H1 (cell line): ENCODE results near the gene KCMF1.

Source experiments
- CBX5 ChIP-seq: fragments of 300-800, 300-1000 bp; sonication (generic); IDR thresholded peaks from 2 replicates; pipeline ENCODE4 v1.7.1; 2016; ENCODE audit warnings: antibody characterized with exemption, low read length, low read depth
- CEBPB ChIP-seq: IDR thresholded peaks from 2 replicates; pipeline ENCODE4 v1.6.1; 2012; ENCODE audit warnings: low read depth, low read length
- EP300 ChIP-seq, 2 experiments: IDR thresholded peaks; 1 replicate in 1 of 2; 2 replicates in 1 of 2; pipeline ENCODE4 v1.6.1; 2011 to 2012; ENCODE audit warnings: low read depth in 2 of 2, low read length in 2 of 2, mild to moderate bottlenecking in 2 of 2, borderline replicate concordance in 1 of 2, inconsistent platforms in 1 of 2, moderate library complexity in 1 of 2
- EZH2 ChIP-seq: fragments of 200-600 bp; sonication (generic); IDR thresholded peaks from 2 replicates; pipeline ENCODE4 v1.7.1; 2012; ENCODE audit warnings: low read depth, mild to moderate bottlenecking, moderate library complexity, low read length, inconsistent platforms; ENCODE audit not compliant: severe bottlenecking
- GABPA ChIP-seq: IDR thresholded peaks from 2 replicates; pipeline ENCODE4 v1.6.1; 2011; ENCODE audit warnings: mild to moderate bottlenecking, low read length, moderate library complexity, borderline replicate concordance; ENCODE audit not compliant: insufficient read depth
- RNF2 ChIP-seq: fragments of 200-900, 300-1000 bp; sonication (generic); IDR thresholded peaks from 2 replicates; pipeline ENCODE4 v1.7.1; 2016; ENCODE audit warnings: borderline replicate concordance, low read depth, mild to moderate bottlenecking, antibody characterized with exemption, low read length; ENCODE audit not compliant: poor library complexity, severe bottlenecking; ENCODE audit errors: missing control alignments
- SIN3A ChIP-seq, 2 experiments: IDR thresholded peaks in 1 of 2; conservative IDR thresholded peaks in 1 of 2; 2 replicates each; pipeline ENCODE4 v1.6.1; 2011 to 2012; ENCODE audit warnings: low read length in 2 of 2, improper control_type of control experiment in 1 of 2, low read depth in 1 of 2, mild to moderate bottlenecking in 1 of 2
- TAF1 ChIP-seq: IDR thresholded peaks from 2 replicates; pipeline ENCODE4 v1.6.1; 2011; ENCODE audit warnings: mild to moderate bottlenecking, low read depth, low read length
- TF ChIP-seq, protein P1 (sequence below), 3 experiments: IDR thresholded peaks; 1 replicate in 2 of 3; 2 replicates in 1 of 3; pipeline versions ENCODE4 v1.5.1 to v1.6.1; 2011; ENCODE audit warnings: low read length in 3 of 3, mild to moderate bottlenecking in 3 of 3, inconsistent platforms in 2 of 3, low read depth in 1 of 3, moderate library complexity in 1 of 3; ENCODE audit not compliant: insufficient read depth in 1 of 3; ENCODE audit errors: control extremely low read depth in 1 of 3
- TF ChIP-seq, protein P2 (sequence below): IDR thresholded peaks from 2 replicates; pipeline ENCODE4 v1.6.1; 2012; ENCODE audit warnings: inconsistent platforms

DNA sequence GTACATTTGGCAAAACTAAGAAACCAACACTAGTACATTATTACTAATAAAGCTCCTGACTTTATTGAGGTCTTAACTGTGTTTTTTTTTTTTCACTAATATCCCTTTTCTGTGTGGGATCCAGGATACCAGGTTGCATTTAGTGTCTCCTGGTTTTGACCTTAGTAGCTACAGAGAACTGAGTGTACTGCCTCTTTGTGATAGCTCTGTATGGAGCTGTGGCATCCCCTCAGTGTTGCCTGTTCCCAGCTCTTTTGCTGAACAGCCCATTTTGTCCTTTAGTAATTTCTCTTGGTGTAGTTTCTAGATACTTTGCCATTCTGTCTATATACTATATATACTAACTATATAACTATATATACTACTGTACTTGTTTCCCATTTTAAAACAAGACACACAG lies 31.6 kb downstream of the KCMF1 start:
- TF ChIP-seq, protein P1, sequence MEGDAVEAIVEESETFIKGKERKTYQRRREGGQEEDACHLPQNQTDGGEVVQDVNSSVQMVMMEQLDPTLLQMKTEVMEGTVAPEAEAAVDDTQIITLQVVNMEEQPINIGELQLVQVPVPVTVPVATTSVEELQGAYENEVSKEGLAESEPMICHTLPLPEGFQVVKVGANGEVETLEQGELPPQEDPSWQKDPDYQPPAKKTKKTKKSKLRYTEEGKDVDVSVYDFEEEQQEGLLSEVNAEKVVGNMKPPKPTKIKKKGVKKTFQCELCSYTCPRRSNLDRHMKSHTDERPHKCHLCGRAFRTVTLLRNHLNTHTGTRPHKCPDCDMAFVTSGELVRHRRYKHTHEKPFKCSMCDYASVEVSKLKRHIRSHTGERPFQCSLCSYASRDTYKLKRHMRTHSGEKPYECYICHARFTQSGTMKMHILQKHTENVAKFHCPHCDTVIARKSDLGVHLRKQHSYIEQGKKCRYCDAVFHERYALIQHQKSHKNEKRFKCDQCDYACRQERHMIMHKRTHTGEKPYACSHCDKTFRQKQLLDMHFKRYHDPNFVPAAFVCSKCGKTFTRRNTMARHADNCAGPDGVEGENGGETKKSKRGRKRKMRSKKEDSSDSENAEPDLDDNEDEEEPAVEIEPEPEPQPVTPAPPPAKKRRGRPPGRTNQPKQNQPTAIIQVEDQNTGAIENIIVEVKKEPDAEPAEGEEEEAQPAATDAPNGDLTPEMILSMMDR (IDR thresholded peaks at IDR 0.05; ENCODE audit: control extremely low read depth in 1 of 3, insufficient read depth in 1 of 3, low read depth in 1 of 3, low read length in 3 of 3), result no peak
- TF ChIP-seq CBX5 (no peak), EP300 (IDR thresholded peaks at IDR 0.05; ENCODE audit: borderline replicate concordance in 1 of 2, low read depth in 2 of 2, low read length in 2 of 2) (no peak), RNF2 (no peak), GABPA (no peak), SIN3A (conservative IDR thresholded peaks at IDR 0.05 in 1 of 2, IDR thresholded peaks at IDR 0.05 in 1 of 2; ENCODE audit: low read depth in 1 of 2, low read length in 2 of 2) (no peak), TAF1 (no peak), EZH2 (no peak), CEBPB (no peak)
- TF ChIP-seq, protein P2, sequence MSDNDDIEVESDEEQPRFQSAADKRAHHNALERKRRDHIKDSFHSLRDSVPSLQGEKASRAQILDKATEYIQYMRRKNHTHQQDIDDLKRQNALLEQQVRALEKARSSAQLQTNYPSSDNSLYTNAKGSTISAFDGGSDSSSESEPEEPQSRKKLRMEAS, result no peak
